K562 (cell line): ENCODE measurements around the gene BMF. TPM values are rescaled to one million over a fixed set of nuclear protein-coding genes. Genes with fewer than 3 reads are reported as not detected.

Experiments used
- ATAC-seq: fragments of 200-7000 bp; cut with Tn5 transposase; 3 replicates; pipeline ENCODE4 v1.9.1; 2020; ENCODE audit warnings: moderate library complexity
- BruUV-seq: library from RNA; stranded (reverse); fragments of 400-500 nt; replicated peaks from 2 replicates; lab custom pipeline; 2021; lab: Mats Ljungman, UMichigan
- CTCF ChIA-PET: fragments of 300-600 bp; formaldehyde crosslinking; extraction: SDS; loops from one replicate; lab custom pipeline; 2021; ENCODE audit warnings: low intra/inter-chr PET ratio; lab: Yijun Ruan, JAX
- POLR2A ChIA-PET: fragments of 300-600, 350-650 bp; sonication (Branson Sonifier 250); formaldehyde crosslinking; extraction: SDS; loops from one replicate; lab custom pipeline; 2021; ENCODE audit warnings: antibody characterized with exemption, inconsistent platforms; lab: Yijun Ruan, JAX
- DNase-seq, 4 experiments: peaks; one replicate each; pipeline versions ENCODE4 v3.0.0 to v3.0.0-alpha.2; 2011 to 2018; ENCODE audit warnings: low spot score in 3 of 4, mixed read lengths in 3 of 4; ENCODE audit errors: extremely low read depth in 1 of 4
- FAIRE-seq: peaks from 2 replicates; lab custom pipeline; 2011; peaks lifted over from hg19 to GRCh38; lab: Jason Lieb, UNC
- H2AFZ ChIP-seq: 2 replicates; pipeline ENCODE4 v1.6.0; 2011; ENCODE audit warnings: low read depth, low read length, control low read depth, inconsistent platforms
- H3K27ac ChIP-seq: fragments of 200-600 bp; 3 replicates; pipeline ENCODE4 v1.8.0; 2011; ENCODE audit warnings: low read depth, mild to moderate bottlenecking, control low read depth, inconsistent platforms, low read length, moderate library complexity, mixed read lengths; ENCODE audit errors: extremely low read depth
- H3K27me3 ChIP-seq, 2 experiments: fragments of 300-600 bp in 1 of 2; 2 replicates in 1 of 2; 3 replicates in 1 of 2; pipeline versions ENCODE4 v1.6.0 to v1.8.0; 2011; ENCODE audit warnings: inconsistent platforms in 2 of 2, low read length in 2 of 2, mild to moderate bottlenecking in 1 of 2, mixed read lengths in 1 of 2, moderate library complexity in 1 of 2; ENCODE audit not compliant: control insufficient read depth in 2 of 2, insufficient read depth in 2 of 2
- H3K36me3 ChIP-seq: fragments of 300-600 bp; 3 replicates; pipeline ENCODE4 v1.8.0; 2011; ENCODE audit warnings: mild to moderate bottlenecking, low read length, inconsistent platforms; ENCODE audit not compliant: control insufficient read depth, insufficient read depth
- H3K4me1 ChIP-seq, 2 experiments: fragments of 200-600 bp in 1 of 2; replicated peaks in 1 of 2; 2 replicates in 1 of 2; 3 replicates in 1 of 2; pipeline versions ENCODE4 v1.5.1 to v1.8.0; 2011; ENCODE audit warnings: inconsistent platforms in 2 of 2, low read length in 2 of 2, mild to moderate bottlenecking in 1 of 2, mixed read lengths in 1 of 2, moderate library complexity in 1 of 2; ENCODE audit not compliant: control insufficient read depth in 2 of 2, insufficient read depth in 2 of 2
- H3K4me2 ChIP-seq: 2 replicates; pipeline ENCODE4 v1.6.1; 2011; ENCODE audit warnings: low read length, control low read depth, inconsistent platforms, mixed read lengths; ENCODE audit not compliant: insufficient read depth
- H3K4me3 ChIP-seq: fragments of 200-600 bp; sonication (generic), shearing (Covaris generic); 2 replicates; pipeline ENCODE4 v1.5.1; 2016; ENCODE audit warnings: control low read depth, inconsistent platforms
- H3K79me2 ChIP-seq: fragments of 200-600 bp; 3 replicates; pipeline ENCODE4 v1.8.0; 2011; ENCODE audit warnings: low read length, inconsistent platforms; ENCODE audit not compliant: control insufficient read depth, insufficient read depth
- H3K9ac ChIP-seq, 2 experiments: 2 replicates each; pipeline versions ENCODE4 v1.6.0 to v1.6.1; 2011; ENCODE audit warnings: low read depth in 2 of 2, low read length in 2 of 2, control low read depth in 1 of 2, inconsistent platforms in 1 of 2, mild to moderate bottlenecking in 1 of 2, mixed read lengths in 1 of 2; ENCODE audit not compliant: insufficient read depth in 1 of 2
- H3K9me1 ChIP-seq: one replicate; pipeline ENCODE4 v1.6.0; 2011; ENCODE audit warnings: inconsistent platforms, mild to moderate bottlenecking, low read length, moderate library complexity; ENCODE audit not compliant: control insufficient read depth, insufficient read depth
- H3K9me3 ChIP-seq: replicated peaks from 2 replicates; pipeline ENCODE4 v1.5.1; 2011; ENCODE audit warnings: low read depth, low read length, inconsistent platforms; ENCODE audit not compliant: control insufficient read depth, insufficient read depth
- H4K20me1 ChIP-seq: replicated peaks from 2 replicates; pipeline ENCODE4 v1.6.1; 2011; ENCODE audit warnings: low read length, inconsistent platforms, mixed read lengths; ENCODE audit not compliant: control insufficient read depth, insufficient read depth
- ARNT ChIP-seq, 2 experiments: fragments of 450-650 bp; IDR thresholded peaks; 2 replicates each; pipeline ENCODE4 v1.6.1; 2016; ENCODE audit warnings: mild to moderate bottlenecking in 1 of 2
- BRCA1 ChIP-seq, 2 experiments: fragments of 450-650 bp in 1 of 2; sonication (generic) in 1 of 2; formaldehyde crosslinking in 1 of 2; IDR thresholded peaks; 2 replicates each; pipeline versions ENCODE4 v1.5.0 to v1.6.1; 2017 to 2020; ENCODE audit warnings: mild to moderate bottlenecking in 1 of 2, missing genetic modification reagents in 1 of 2
- CBFB ChIP-seq: sonication (generic); formaldehyde crosslinking; IDR thresholded peaks from 2 replicates; pipeline ENCODE4 v1.4.0; 2020; ENCODE audit warnings: mild to moderate bottlenecking, missing genetic modification reagents
- FOXO4 ChIP-seq: fragments of 450-650 bp; formaldehyde crosslinking; IDR thresholded peaks from 2 replicates; pipeline ENCODE4 v1.4.0; 2020; ENCODE audit warnings: mild to moderate bottlenecking, moderate library complexity
- HDAC1 ChIP-seq, 2 experiments: fragments of 450-650 bp; IDR thresholded peaks; 2 replicates each; pipeline ENCODE4 v1.6.1; 2016 to 2017; ENCODE audit warnings: inconsistent platforms in 1 of 2, mild to moderate bottlenecking in 1 of 2, moderate library complexity in 1 of 2
- HSF4 ChIP-seq: fragments of 250-450 bp; sonication (Bioruptor Pico); IDR thresholded peaks from 2 replicates; pipeline ENCODE4 v2.1.2; 2022; ENCODE audit warnings: mild to moderate bottlenecking, moderate library complexity, borderline replicate concordance
- L3MBTL2 ChIP-seq: fragments of 450-650 bp; IDR thresholded peaks from 2 replicates; pipeline ENCODE4 v1.6.1; 2016; ENCODE audit warnings: mild to moderate bottlenecking, moderate library complexity
- SMARCB1 ChIP-seq: IDR thresholded peaks from 2 replicates; pipeline ENCODE4 v1.6.1; 2011; ENCODE audit warnings: improper control_type of control experiment, low read depth; ENCODE audit not compliant: insufficient read length
- STAT6 ChIP-seq: sonication (generic); formaldehyde crosslinking; IDR thresholded peaks from 2 replicates; pipeline ENCODE4 v1.8.1; 2023; ENCODE audit warnings: mild to moderate bottlenecking, missing genetic modification reagents
- WHSC1 ChIP-seq: IDR thresholded peaks from one replicate; pipeline ENCODE4 v1.6.1; 2012; ENCODE audit warnings: low read length, control low read depth, inconsistent platforms
- ZNF124 ChIP-seq: sonication (generic); formaldehyde crosslinking; IDR thresholded peaks from 2 replicates; pipeline ENCODE4 v1.8.1; 2022; ENCODE audit warnings: missing genetic modification reagents
- ZNF274 ChIP-seq: IDR thresholded peaks from 2 replicates; pipeline ENCODE4 v1.6.1; 2011; ENCODE audit warnings: low read depth, mild to moderate bottlenecking, low read length, moderate library complexity, borderline replicate concordance
- ZNF75A ChIP-seq: fragments of 450-650 bp; formaldehyde crosslinking; IDR thresholded peaks from 2 replicates; pipeline ENCODE4 v1.4.0; 2020; ENCODE audit warnings: mild to moderate bottlenecking
- WGBS: fragments of 100-300 bp; shearing (Covaris generic); methylation state at CpG from one replicate; pipeline ENCODE4 v1.1.6; 2016; ENCODE audit warnings: low coverage, mixed read lengths; ENCODE audit not compliant: insufficient coverage; ENCODE audit errors: missing lambda C conversion rate; 5-methylcytosine and 5-hydroxymethylcytosine counted together
- in situ Hi-C: fragments of 300-500 bp; cut with MboI; formaldehyde crosslinking; loops from 4 replicates; pipeline ENCODE4 v1.15.0; 2018; ENCODE audit warnings: inconsistent platforms, mixed read lengths
- intact Hi-C: fragments of 100-400 bp; cut with micrococcal nuclease; formaldehyde crosslinking; loops from 2 replicates; pipeline ENCODE4 v1.14.2; 2022
- polyA plus RNA-seq, 8 experiments: library from polyadenylated mRNA; depleted of rRNA in 4 of 8; stranded (reverse) in 5 of 8; unstranded in 3 of 8; fragments of >200 nt; fragmentation: Nextera tagmentation in 2 of 8; fragmentation: Illumina TruSeq in 1 of 8; extraction: Ambion mirVana in 2 of 8; extraction: Trizol in 1 of 8; gene quantifications; 2 replicates each; pipeline versions ENCODE4 v1.2.1 to v1.2.3, GENCODE V29; 2011 to 2014; ENCODE audit warnings: inconsistent platforms in 1 of 8, missing spikeins in 1 of 8
- total RNA-seq, 7 experiments: library from RNA; depleted of rRNA in 6 of 7; stranded (reverse); fragments of >200 nt in 6 of 7; fragmentation: Illumina TruSeq in 2 of 7; extraction: Trizol in 2 of 7; gene quantifications; 2 replicates each; pipeline versions ENCODE4 v1.2.1 to v1.2.3, GENCODE V29; 2011 to 2021; ENCODE audit warnings: low replicate concordance in 1 of 7

The BMF gene
- total and polyA plus RNA-seq, 9 of the 15 experiments (the other 6 are each of a cell fraction or from before 2014, with no cell fraction given) = 0.25 to 0.91 (median 0.59) TPM; not detected in 2

- DNase-seq = no peak
- in situ Hi-C loops (no loop called here), intact Hi-C loops (no loop called here)
- Histone ChIP-seq H2AFZ (no peak overlapping the region), H3K4me1 (peaks cover 4 to 10% of the 10 kb centered on the region in 2 experiments; a peak in 4 of 5 replicates), H3K27me3 (peaks cover 3% of the 10 kb centered on the region in 2 experiments; a peak in 1 of 5 replicates), H3K4me3 (no peak overlapping the region), H3K4me2 (no peak overlapping the region), H3K27ac (no peak overlapping the region), H3K79me2 (no peaks in the 10 kb centered on the region), H3K36me3 (no peaks in the 10 kb centered on the region), H4K20me1 (0 out of 2 replicates have a peak, but pooled peaks cover 2% of the 10 kb centered on the region), H3K9me3 (no peaks in the 10 kb centered on the region)
- POLR2A ChIA-PET = interaction anchor here (1.0 to 1.8 kb wide), 2 partner anchors 15 to 47 kb away, joined by 3 to 7 read pairs; partner anchors contain the start of gene BUB1B
- TF ChIP-seq ARNT (IDR thresholded peaks at IDR 0.05) (no peak), SMARCB1 (no peak), WHSC1 (no peak), BRCA1 (IDR thresholded peaks at IDR 0.05) (no peak), BRCA1 (CRISPR knock-in tag; IDR thresholded peaks at IDR 0.05) (no peak), HSF4 (CRISPR knock-in tag) (no peak), FOXO4 (CRISPR knock-in tag) (no peak), L3MBTL2 (no peak), CBFB (CRISPR knock-in tag) (no peak), ZNF75A (no peak), STAT6 (CRISPR knock-in tag) (no peak), ZNF274 (no peak), HDAC1 (IDR thresholded peaks at IDR 0.05) (no peak), ZNF124 (CRISPR knock-in tag) (no peak)
- TF ChIP-seq, all 486 proteins: peak for 0
- Histone ChIP-seq H3K9ac (no peak overlapping the region), H3K9me1 (peaks cover 2% of the 10 kb centered on the region)
- CTCF ChIA-PET = no interaction called here
- 5% methylated on average over 2 of the region's 2 CpGs for whole genome bisulfite sequencing
- no peak for ATAC-seq
- FAIRE-seq = no peak
- no TSS peak for BruUV-seq
Observed at GRCh38 chr15:40114218-40114617, 5.5 kb upstream of the BMF start.
